CD4-positive, alpha-beta T cell treated with Interleukin-10 for 1 hour (primary cell): ENCODE data around the gene EEF1B2.
"Not testable (repeated sequence)": the region's sequence is repeated elsewhere in the genome, so short reads cannot be mapped to it uniquely, and the experiment has no call there.

ENCODE experiments used
- DNase-seq: peaks from one replicate; pipeline ENCODE4 v3.0.0-alpha.2; 2020

Gene EEF1B2

DNA sequence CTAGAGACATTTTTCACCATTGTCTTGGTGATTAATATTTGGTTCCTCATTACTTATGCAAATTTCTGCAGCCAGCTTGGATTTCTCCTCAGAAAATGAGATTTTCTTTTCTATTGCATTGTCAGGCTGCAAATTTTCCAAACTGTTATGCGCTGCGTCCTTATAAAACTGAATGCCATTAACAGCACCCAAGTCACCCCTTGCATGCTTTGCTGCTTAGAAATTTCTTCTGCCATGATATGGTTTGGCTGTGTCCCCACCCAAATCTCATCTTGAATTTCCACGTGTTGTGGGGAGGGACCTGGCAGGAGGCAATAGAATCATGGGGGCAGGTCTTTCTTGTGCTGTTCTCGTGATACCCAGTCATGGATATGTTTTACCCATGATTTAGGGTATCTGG lies 8.5 kb downstream of the EEF1B2 start:
- DNase-seq, result not testable (repeated sequence)

DNA sequence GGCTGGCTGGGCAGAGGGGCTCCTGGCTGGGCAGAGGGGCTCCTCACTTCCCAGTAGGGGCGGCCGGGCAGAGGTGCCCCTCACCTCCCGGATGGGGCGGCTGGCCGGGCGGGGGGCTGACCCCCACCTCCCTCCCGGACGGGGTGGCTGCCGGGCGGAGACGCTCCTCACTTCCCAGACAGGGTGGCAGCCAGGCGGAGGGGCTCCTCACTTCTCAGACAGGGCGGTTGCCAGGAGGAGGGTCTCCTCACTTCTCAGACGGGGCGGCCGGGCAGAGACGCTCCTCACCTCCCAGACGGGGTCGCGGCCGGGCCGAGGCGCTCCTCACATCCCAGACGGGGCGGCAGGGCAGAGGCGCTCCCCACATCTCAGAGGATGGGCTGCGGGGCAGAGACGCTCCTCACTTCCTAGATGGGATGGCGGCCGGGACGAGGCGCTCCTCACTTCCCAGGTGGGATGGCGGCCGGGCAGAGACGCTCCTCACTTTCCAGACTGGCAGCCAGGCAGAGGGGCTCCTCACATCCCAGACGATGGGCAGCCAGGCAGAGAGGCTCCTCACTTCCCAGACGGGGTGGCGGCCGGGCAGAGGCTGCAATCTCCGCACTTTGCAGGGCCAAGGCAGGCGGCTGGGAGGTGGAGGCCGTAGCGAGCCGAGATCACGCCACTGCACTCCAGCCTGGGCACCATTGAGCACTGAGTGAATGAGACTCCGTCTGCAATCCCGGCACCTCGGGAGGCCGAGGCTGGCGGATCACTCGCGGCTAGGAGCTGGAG lies 12.1 kb downstream of the EEF1B2 start:
- not testable (repeated sequence) for DNase-seq

DNA sequence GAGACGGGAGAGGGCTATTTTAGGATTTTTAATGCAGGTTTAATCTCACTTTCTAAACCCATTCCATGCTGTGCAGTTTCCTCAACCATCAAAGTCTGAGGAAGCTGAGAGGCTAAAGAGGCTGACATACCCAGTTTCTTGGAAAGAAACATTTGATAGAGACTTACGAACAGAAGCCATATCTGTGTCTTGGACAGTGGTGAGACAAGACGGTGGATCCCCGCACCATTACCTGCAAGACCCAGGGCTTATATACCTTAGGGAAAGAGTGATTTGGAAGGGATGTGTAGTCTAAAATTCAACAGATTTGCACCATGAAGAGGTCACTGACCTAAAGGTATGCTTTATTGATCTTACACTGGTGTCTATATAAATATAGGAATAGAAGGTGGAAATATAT lies 13.5 kb downstream of the EEF1B2 start:
- no peak for DNase-seq

DNA sequence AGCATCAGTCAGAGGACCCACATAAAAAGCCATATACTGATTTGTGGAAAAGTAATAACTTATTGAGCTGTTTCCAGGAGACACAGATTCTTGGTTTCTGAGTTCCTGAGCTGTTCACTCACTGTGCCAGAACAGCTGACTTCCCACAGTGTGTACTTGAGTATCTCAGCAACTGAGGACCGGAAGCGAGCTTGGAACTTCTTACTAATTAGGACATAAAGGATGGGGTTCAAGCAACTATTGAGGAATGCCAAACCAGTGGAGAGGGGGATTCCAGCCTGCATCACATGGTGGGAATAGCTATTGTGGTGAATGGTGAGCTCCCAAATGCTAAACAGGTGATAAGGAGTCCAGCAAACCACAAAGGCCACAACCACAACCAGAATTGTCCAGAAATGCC lies 16.4 kb downstream of the EEF1B2 start:
- DNase-seq, result no peak

DNA sequence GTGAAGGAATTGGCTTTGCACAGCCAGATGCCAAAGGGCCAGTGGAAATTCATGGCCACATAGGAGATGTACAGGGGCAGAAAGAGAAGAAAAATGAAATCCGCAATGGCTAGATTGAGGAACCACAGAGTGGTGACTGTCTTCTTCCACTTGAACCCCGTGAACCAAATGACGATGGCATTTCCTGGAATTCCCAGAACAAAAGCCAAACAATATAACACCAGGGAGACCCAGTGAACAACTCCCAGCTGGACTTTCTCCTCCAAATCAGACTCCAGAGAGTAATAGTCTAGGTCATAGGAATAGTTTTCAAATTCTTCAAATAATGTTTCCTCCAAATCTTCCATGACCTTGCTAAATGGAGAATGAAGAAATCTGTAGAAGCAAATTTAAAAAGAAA lies 17.2 kb downstream of the EEF1B2 start:
- no peak for DNase-seq

DNA sequence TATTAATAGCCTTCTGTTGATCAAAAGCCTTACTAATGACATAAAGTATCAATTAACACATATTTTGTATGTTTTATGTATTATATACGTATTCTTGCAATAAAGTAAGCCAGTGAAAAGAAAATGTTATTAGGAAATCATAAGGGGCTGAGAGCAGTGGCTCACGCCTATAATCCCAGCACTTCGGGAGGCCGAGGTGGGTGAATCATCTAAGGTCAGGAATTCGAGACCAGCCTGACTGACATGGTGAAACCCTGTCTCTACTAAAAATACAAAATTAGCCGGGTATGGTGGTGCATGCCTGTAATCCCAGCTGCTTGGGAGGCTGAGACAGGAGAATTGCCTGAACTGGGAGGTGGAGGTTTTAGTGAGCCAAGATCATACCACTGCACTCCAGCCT lies 21.8 kb downstream of the EEF1B2 start:
- not testable (repeated sequence) for DNase-seq

DNA sequence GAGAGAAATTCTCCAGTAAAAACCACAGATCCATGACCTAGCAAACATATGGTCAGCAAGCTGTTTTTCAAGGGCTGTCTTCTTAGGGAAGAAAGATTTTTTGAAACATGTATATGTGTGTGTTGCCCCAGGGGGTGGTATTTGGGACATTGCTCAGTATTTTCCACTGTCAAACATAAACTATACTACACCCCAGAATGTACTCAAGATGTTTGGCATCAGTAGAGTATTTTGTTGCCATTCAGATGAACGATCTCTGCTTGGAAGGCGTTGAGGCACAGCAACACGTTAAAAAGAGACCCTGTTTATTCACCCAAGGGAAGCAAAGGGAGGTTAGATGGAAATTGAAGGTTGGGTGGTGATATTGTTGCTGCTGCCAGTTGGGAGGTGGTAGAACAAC lies 30.0 kb downstream of the EEF1B2 start:
- DNase-seq, result no peak

DNA sequence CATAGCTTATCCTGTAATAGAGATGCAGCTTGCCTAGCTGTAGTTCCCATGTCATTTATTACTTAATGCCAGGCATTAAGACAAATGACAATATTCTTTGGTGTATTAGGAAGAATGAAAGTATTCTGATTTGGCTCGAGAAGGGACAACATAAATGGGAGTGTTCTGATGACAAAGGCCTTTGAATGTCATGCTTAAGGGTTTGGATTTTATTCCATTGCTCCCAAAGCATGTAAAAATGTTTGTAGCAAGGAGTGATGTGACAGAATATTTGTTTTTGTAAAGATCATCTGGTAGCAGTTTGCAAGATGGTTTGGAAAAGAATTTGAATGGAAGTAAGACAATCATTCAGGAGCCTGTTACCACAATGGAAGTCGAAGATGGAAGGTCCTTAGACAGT lies 30.4 kb downstream of the EEF1B2 start:
- no peak for DNase-seq

DNA sequence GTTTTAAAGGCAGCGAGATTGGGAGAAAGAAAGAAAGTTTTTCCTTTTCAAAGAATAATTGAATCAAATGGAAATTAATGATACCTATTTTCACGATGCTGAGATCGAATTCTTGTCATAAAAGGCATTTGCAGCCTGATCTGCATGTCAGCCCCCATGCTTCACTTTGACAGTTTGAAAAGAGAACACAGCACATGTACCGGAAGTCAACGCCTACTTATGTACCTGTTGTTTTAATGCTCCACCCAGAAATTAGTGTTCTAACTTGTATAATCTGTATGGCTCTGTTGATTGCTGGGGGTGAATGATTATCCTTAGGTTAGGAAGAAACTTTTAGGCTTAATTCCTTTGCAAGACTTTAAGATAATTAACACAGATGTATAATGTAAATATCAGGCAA lies 31.0 kb downstream of the EEF1B2 start:
- no peak for DNase-seq

DNA sequence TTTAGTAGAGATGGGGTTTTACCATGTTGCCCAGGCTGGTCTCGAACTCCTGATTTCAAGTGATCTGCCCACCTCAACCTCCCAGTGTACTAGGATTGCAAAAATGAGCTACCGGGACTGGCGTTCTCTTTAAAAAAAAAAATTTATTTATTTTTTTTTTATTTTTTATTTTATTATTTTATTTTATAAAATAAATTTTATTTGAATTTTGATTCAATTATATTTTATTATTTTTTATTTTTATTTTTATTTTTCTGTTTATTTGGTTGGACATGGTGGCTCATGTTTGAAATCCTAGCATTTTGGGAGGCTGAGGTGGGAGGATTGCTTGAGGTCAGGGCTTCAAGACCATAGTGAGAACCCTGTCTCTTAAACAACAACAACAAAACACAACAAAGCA lies 32.5 kb downstream of the EEF1B2 start:
- DNase-seq, result no peak

DNA sequence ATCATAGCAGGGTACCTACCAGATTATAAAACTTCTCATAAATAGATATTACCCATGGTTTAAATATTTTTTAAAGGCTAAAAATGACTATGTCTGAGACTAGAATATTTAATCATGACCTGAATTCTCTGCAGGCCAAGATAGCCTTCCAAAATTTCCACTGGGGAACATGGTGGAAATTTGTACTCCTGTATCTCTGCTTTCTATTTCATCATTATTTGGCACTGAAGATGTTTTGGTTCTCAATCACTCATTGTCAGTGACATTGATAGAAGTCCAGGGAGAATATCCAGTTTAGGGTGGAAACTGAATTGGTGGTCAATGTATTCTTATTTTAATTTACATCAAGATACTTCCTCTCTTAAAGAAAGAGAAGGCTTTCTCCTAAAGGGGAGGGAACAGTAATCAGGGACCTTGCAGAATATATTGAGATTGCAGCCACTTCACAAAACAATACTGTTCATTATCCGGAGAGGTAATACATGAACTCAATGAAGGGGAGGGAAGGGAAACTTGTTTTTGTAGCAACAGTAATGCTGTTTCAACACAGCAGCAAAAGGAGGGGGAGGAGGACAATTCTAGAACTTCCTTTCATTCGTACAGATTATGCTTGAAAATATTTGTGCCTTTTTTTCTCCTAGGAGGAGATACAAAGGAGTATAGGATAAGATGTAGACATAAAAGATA lies 34.1 kb downstream of the EEF1B2 start:
- DNase-seq, result no peak

DNA sequence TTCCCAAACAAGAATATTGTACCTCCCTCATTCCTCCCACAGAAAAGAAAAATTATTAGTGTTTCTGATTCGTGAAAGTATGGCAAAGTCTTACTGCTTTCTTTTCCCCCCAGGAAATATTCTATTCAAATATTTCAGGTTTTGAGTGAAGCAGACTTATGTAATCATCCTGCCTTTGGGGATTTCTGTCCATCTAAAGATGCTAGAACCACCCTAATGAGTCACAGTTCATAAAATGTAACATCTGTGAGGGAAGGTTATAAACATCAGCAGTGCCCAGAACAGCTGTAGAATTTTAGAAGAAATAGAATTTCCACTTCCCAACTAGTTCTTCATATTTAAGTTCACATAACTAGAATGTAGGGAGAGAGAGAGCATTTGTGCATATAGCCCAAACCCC lies 39.0 kb downstream of the EEF1B2 start:
- no peak for DNase-seq

DNA sequence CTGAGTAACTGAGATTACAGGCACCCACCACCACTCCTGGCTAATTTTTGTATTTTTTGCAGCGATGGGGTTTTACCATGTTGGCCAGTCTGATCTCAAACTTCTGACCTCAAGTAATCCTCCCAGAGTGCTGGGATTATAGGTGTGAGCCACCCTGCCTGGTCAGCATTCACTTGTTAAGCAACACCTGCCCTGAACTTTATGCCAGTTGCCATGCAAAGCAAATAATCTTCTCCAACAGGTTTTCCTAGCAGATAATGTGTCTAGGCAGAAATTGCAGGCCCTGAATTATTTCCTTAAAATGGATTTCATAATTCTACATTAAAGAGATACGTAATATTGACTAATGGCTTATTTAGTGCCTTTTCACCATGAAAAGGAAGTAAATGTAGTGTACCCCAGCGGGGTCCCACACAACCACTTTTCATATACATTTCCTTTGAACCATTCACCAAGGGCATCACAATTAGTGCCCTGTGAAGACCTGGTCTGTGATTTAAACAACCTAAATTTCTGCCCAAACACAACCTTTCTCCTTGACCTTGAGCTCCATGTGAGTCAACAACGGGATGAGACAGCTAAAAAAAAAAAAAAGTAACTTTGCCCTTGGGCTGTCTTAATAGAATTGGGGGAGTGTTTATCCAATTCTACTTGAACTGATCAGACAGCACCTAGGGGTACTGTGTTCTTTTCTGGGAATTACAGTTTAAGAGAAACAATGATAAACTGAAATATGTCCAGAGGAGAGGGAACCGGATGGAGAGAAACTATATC lies 41.6 kb downstream of the EEF1B2 start:
- DNase-seq, result no peak

DNA sequence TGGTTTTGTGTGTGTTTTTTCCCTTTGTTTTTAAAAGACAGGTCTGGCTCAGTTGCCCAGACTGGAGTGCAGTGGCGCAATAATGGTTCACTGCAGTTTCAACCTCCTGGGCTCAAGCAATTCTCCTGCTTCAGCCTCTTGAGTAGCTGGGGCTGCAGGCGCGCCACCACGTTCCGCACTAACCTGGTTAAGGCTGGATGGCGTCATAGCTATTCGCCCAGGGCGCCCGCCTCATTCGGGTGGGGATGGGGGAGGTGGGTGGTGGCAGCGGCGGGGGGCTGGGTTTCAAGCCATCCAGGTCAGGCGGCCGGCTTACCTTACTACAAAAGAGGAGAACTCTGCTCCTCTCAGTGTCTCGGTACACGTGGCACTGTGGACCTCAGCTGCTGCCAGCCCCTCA lies 42.8 kb downstream of the EEF1B2 start:
- DNase-seq, result no peak

DNA sequence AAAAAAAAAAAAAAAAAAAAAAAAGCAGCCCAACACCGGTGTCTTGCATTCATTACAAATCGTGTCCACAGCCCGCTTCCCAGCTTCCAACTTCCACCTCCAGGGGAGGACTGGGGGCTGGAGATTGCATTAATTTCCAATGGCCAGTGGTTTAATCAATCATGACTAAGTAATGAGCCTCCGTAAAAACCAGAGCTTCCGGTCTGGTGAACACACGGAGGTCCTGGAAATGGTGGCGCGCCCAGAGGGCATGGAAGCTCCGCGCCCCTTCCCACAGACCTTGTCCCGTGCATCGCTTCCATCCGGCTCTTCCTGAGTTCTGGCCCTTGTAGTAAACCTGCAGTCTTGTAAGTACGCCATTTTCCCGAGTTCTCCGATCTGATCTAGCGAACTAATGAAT lies 43.6 kb downstream of the EEF1B2 start:
- DNase-seq, result no peak

DNA sequence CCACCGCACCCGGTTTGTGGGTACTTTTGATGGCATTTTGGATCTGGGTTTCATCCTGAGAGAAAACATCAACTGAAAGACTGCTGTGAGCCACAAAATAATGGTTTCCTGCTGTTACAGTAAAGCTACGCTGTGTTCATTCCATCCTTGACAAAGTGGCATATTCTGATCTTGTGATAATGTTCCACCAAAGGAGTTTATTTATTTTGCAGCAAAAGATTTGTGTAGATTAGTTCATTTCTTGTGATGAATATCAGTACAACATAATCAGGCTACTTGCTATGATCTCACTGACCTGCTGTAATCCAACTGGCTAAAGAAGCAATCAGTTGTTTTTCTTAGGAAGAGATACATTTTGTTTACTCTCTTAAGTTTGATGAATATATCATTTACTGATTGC lies 45.0 kb downstream of the EEF1B2 start:
- DNase-seq, result no peak

DNA sequence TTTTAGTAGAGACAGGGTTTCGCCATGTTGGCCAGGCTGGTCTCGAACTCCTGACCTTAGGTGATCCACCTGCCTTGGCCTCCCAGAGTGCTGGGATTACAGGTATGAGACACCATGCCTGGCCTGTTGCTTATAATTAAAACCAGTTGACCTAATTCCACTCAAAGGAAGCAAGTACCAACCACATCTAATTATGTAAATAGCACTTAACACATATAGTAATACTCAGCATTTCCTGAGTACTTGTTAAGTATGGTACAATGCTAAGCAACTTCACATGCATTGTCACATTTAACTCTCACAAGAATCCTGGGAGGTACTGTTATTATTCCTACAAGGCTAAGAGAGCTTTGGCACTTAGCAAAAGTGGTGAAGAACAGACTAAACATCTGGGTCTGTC lies 47.6 kb downstream of the EEF1B2 start:
- not testable (repeated sequence) for DNase-seq

DNA sequence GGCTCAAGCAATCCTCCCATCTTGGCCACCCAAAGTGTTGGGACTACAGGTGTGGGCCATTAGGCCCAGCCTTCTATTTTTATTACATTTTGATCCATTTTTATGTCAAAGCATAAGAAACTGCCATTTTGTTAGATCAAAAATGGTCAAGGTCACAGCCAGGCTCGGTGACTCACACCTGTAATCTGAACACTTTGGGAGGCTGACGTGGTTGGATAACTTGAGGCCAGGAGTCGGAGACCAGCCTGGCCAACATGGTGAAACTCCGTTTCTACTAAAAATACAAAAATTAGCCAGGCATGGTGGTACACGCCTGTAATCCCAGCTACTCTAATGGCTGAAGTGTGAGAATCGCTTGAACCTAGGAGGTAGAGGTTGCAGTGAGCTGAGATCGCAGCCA lies 49.2 kb downstream of the EEF1B2 start:
- no peak for DNase-seq

DNA sequence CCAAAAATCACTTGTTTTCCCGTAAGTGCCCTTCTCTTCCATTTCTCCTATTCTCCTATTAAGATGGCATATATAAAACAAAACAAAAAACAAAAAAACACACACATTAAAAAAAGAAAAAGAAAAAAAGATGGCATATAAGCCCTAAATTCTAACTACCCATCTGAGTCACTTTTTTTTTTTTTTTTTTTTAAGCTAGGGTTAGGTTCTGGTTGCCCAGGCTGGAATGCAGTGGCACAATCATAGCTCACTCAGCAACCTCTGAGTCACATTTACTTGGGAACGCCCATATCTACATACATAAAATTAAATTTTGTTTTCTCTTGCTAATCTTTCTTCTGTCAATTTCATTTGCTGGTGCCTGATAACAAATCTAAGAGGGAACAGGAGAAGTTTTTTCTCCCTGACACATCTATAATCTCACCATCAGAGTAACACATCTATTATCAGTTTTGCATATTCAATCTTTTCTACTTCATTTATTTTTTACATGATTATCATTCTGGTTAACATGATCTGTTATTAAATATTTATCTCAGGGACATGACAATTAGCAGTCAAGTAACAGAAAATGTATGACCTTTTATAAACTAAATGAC lies 52.1 kb downstream of the EEF1B2 start:
- DNase-seq, result no peak
